VCaP (cell line): Measurements from ENCODE around the gene KARS1.
"Not testable (repeated sequence)": the region's sequence is repeated elsewhere in the genome, so short reads cannot be mapped to it uniquely, and the experiment has no call there.

Experiments
- H3K27ac ChIP-seq: fragments of 450-650 bp; 2 replicates; pipeline ENCODE4 v1.5.1; 2017
- CTCF ChIP-seq: fragments of 450-650 bp; conservative IDR thresholded peaks from 2 replicates; pipeline ENCODE4 v1.5.1; 2017; ENCODE audit warnings: mild to moderate bottlenecking, moderate library complexity

The KARS1 gene

GRCh38 chr16:75593308-75593707 is 54.2 kb downstream of the KARS1 start:
- H3K27ac ChIP-seq = peak overlapping the region; percentile 61; the same call in 1 of the 2 replicates
- no peak for TF ChIP-seq CTCF

- not testable (repeated sequence) for H3K27ac ChIP-seq
These were observed 55.5 kb downstream of the KARS1 start for GRCh38 chr16:75591927-75592326.

- no peak for TF ChIP-seq CTCF
- no peak overlapping the region for H3K27ac ChIP-seq
These were observed 56.3 kb downstream of the KARS1 start for GRCh38 chr16:75590920-75591843.

GRCh38 chr16:75589306-75589705 is 58.2 kb downstream of the KARS1 start:
- no peak overlapping the region for H3K27ac ChIP-seq
- no peak for TF ChIP-seq CTCF

- no peak for TF ChIP-seq CTCF
- no peak overlapping the region for H3K27ac ChIP-seq
These were observed 58.7 kb downstream of the KARS1 start for GRCh38 chr16:75588716-75589115.

GRCh38 chr16:75584108-75584507 is 63.4 kb downstream of the KARS1 start:
- H3K27ac ChIP-seq = no peak overlapping the region
- no peak for TF ChIP-seq CTCF

- no peak for TF ChIP-seq CTCF
- no peak overlapping the region for H3K27ac ChIP-seq
These were observed 68.1 kb downstream of the KARS1 start for GRCh38 chr16:75579281-75579834.

- no peak for TF ChIP-seq CTCF
- H3K27ac ChIP-seq = no peak overlapping the region
These were observed 68.7 kb downstream of the KARS1 start for GRCh38 chr16:75578725-75579124.
